Spleen (tissue), 7 donors: ENCODE measurements around the gene HMCN1.

Source experiments
- POLR2A ChIP-seq, 3 donors: fragments of 450-650 bp; IDR thresholded peaks; one replicate each; pipeline ENCODE4 v1.5.1; 2017; ENCODE audit warnings: antibody characterized with exemption in 3 of 3, mild to moderate bottlenecking in 1 of 3
- POLR2AphosphoS5 ChIP-seq, 3 donors: sonication (generic); formaldehyde crosslinking; IDR thresholded peaks; one replicate each; pipeline ENCODE4 v1.5.1; 2017; ENCODE audit warnings: antibody characterized with exemption in 3 of 3
- TF ChIP-seq, protein P1 (sequence below), 11 experiments: fragments of 200-600 bp in 7 of 11; fragments of 450-650 bp in 4 of 11; sonication (generic) in 4 of 11; IDR thresholded peaks in 8 of 11; conservative IDR thresholded peaks in 3 of 11; 1 replicate in 7 of 11; 2 replicates in 4 of 11; pipeline versions ENCODE4 v1.4.0 to v1.8.0; 2016 to 2021; ENCODE audit warnings: antibody characterized with exemption in 11 of 11, inconsistent platforms in 4 of 11, mild to moderate bottlenecking in 1 of 11
- donor health status: DM: no; HTN: no; CAD: no; lungs with moderate emphysema.
- donor health status: DM: no; HTN: no; CAD: no.
- donor health status: DM: no; HTN: no; CAD: no.

DNA sequence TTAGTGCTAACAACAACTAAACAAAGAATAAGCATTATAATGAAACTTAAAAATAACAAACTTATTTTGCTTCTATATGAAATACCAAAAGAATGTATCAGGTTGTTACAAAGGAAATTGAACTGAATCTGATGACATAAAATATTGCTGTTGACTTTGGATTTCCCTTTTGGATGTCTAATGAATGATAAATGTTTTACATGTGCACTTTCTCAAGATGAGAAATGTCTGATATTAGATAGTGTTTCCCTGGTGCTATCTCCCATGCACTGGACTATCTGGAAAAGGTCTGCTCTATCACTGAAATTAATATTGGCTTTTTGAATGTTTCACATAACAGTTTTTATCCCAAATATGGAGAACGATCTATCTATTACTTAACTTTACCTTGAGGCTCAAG is 179.9 kb downstream of the HMCN1 start:
- TF ChIP-seq, protein P1, sequence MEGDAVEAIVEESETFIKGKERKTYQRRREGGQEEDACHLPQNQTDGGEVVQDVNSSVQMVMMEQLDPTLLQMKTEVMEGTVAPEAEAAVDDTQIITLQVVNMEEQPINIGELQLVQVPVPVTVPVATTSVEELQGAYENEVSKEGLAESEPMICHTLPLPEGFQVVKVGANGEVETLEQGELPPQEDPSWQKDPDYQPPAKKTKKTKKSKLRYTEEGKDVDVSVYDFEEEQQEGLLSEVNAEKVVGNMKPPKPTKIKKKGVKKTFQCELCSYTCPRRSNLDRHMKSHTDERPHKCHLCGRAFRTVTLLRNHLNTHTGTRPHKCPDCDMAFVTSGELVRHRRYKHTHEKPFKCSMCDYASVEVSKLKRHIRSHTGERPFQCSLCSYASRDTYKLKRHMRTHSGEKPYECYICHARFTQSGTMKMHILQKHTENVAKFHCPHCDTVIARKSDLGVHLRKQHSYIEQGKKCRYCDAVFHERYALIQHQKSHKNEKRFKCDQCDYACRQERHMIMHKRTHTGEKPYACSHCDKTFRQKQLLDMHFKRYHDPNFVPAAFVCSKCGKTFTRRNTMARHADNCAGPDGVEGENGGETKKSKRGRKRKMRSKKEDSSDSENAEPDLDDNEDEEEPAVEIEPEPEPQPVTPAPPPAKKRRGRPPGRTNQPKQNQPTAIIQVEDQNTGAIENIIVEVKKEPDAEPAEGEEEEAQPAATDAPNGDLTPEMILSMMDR (IDR thresholded peaks at IDR 0.05 in 8 of 11, conservative IDR thresholded peaks at IDR 0.05 in 3 of 11), result no peak
- no peak for TF ChIP-seq POLR2A (IDR thresholded peaks at IDR 0.05)
- TF ChIP-seq POLR2AphosphoS5 (IDR thresholded peaks at IDR 0.05), result no peak
